Measurements from ENCODE around the gene LTBP3. TPM values are rescaled to one million over a fixed set of nuclear protein-coding genes. Genes with fewer than 3 reads are reported as not detected.

The LTBP3 gene
- total and polyA plus RNA-seq, 2 of the 13 experiments (the other 11 are each of a cell fraction or from before 2014, with no cell fraction given) = 12.2 to 68.1 TPM

GRCh38 chr11:65574109-65574810, 16.1 kb upstream of the LTBP3 start (continued):
- no peak for TF ChIP-seq AHR (CRISPR knock-in tag; IDR thresholded peaks at IDR 0.05)
- TF ChIP-seq ZFY (CRISPR knock-in tag; IDR thresholded peaks at IDR 0.05) = peak; percentile 53
- TF ChIP-seq ZFP36L2 (CRISPR knock-in tag; IDR thresholded peaks at IDR 0.05) = no peak
- peak; percentile 37; the same call in 1 of the 2 replicates for TF ChIP-seq TFDP2 (CRISPR knock-in tag; IDR thresholded peaks at IDR 0.05)
- peak; percentile 24; the same call in 1 of the 2 replicates for TF ChIP-seq TAF1 (CRISPR knock-in tag; IDR thresholded peaks at IDR 0.05)
- peak; percentile 63; the same call in 1 of the 2 replicates for TF ChIP-seq HIVEP1 (CRISPR knock-in tag; IDR thresholded peaks at IDR 0.05)
- TF ChIP-seq PHF8 (CRISPR knock-in tag; IDR thresholded peaks at IDR 0.05) = peak; percentile 55
- peak; percentile 69 for TF ChIP-seq ZNF883 (CRISPR knock-in tag; IDR thresholded peaks at IDR 0.05; ENCODE audit: not compliant biosample characterization)
- peak; percentile 15 for TF ChIP-seq ZEB1 (IDR thresholded peaks at IDR 0.05; ENCODE audit: insufficient replicate concordance, low read depth)
- TF ChIP-seq KDM2A (CRISPR knock-in tag; IDR thresholded peaks at IDR 0.05; ENCODE audit: borderline replicate concordance, low read depth) = peak; percentile 93
- peak; percentile 51; the same call in 1 of the 2 replicates for TF ChIP-seq DMAP1 (CRISPR knock-in tag; IDR thresholded peaks at IDR 0.05)
- TF ChIP-seq HES4 (CRISPR knock-in tag; IDR thresholded peaks at IDR 0.05; ENCODE audit: borderline replicate concordance) = no peak
- TF ChIP-seq SAP130 (CRISPR knock-in tag; IDR thresholded peaks at IDR 0.05; ENCODE audit: low read depth) = peak; percentile 75; the same call in 1 of the 2 replicates
- peak; percentile 91 for TF ChIP-seq ZMYM3 (CRISPR knock-in tag; IDR thresholded peaks at IDR 0.05)
- TF ChIP-seq ZNF20 (CRISPR knock-in tag; IDR thresholded peaks at IDR 0.05) = no peak
- peak; percentile 62; the same call in 1 of the 2 replicates for TF ChIP-seq ETV5 (CRISPR knock-in tag; IDR thresholded peaks at IDR 0.05; ENCODE audit: borderline replicate concordance)
- TF ChIP-seq ATF1 (CRISPR knock-in tag; IDR thresholded peaks at IDR 0.05) = no peak
- TF ChIP-seq SYNCRIP (IDR thresholded peaks at IDR 0.05; ENCODE audit: insufficient read depth, low read depth, low read length) = no peak
- peak; percentile 16; the same call in 1 of the 2 replicates for TF ChIP-seq SP5 (CRISPR knock-in tag; IDR thresholded peaks at IDR 0.05; ENCODE audit: borderline replicate concordance, low read depth)
- no peak for TF ChIP-seq ZBTB33 (CRISPR knock-in tag; IDR thresholded peaks at IDR 0.05)
- 0 out of 2 replicates have a peak, but pooled peaks have one; percentile 49 for TF ChIP-seq ARNT2 (CRISPR knock-in tag; IDR thresholded peaks at IDR 0.05; ENCODE audit: low read depth)
- TF ChIP-seq FOXA1 (IDR thresholded peaks at IDR 0.05) = no peak
- no peak for TF ChIP-seq FOXA1 (CRISPR knock-in tag; IDR thresholded peaks at IDR 0.05)
- peak; percentile 10; the same call in 1 of the 2 replicates for TF ChIP-seq RXRB (CRISPR knock-in tag; IDR thresholded peaks at IDR 0.05; ENCODE audit: borderline replicate concordance)
- TF ChIP-seq ZNF576 (CRISPR knock-in tag; IDR thresholded peaks at IDR 0.05) = 0 out of 2 replicates have a peak, but pooled peaks have one; percentile 69
- no peak for TF ChIP-seq MAF1 (CRISPR knock-in tag; IDR thresholded peaks at IDR 0.05; ENCODE audit: borderline replicate concordance)
- peak; percentile 59; the same call in 1 of the 2 replicates for TF ChIP-seq YEATS2 (CRISPR knock-in tag; IDR thresholded peaks at IDR 0.05; ENCODE audit: borderline replicate concordance)
- TF ChIP-seq ZNF619 (CRISPR knock-in tag; IDR thresholded peaks at IDR 0.05) = no peak
- 0 out of 2 replicates have a peak, but pooled peaks have one; percentile 41 for TF ChIP-seq ZNF777 (CRISPR knock-in tag; IDR thresholded peaks at IDR 0.05)
- no peak for TF ChIP-seq ZFYVE20 (CRISPR knock-in tag; IDR thresholded peaks at IDR 0.05; ENCODE audit: borderline replicate concordance, low read depth)
